Measurements from ENCODE around the gene SFXN2.
"Not testable (repeated sequence)": the region's sequence is repeated elsewhere in the genome, so short reads cannot be mapped to it uniquely, and the experiment has no call there.

GRCh38 chr10:102667411-102667810 is 47.0 kb upstream of the SFXN2 start:
- TF ChIP-seq POLR2AphosphoS5 (IDR thresholded peaks at IDR 0.05; ENCODE audit: low read depth); JUNB (IDR thresholded peaks at IDR 0.05; ENCODE audit: unreplicated experiment); CTCF (conservative IDR thresholded peaks at IDR 0.05; ENCODE audit: low read depth in 2 of 2); EZH2 (IDR thresholded peaks at IDR 0.05; ENCODE audit: low read depth, unreplicated experiment); ETS1 (IDR thresholded peaks at IDR 0.05); CREB1 (CRISPR knock-in tag; IDR thresholded peaks at IDR 0.05; ENCODE audit: low read depth); ZNF114 (CRISPR knock-in tag; IDR thresholded peaks at IDR 0.05); REST (IDR thresholded peaks at IDR 0.05; ENCODE audit: unreplicated experiment); ZNF462 (CRISPR knock-in tag; IDR thresholded peaks at IDR 0.05); EZH2phosphoT487 (IDR thresholded peaks at IDR 0.05; ENCODE audit: unreplicated experiment); NANOG (IDR thresholded peaks at IDR 0.05; ENCODE audit: borderline replicate concordance); ZNF331 (CRISPR knock-in tag; IDR thresholded peaks at IDR 0.05; ENCODE audit: low read depth); STAT1 (IDR thresholded peaks at IDR 0.05; ENCODE audit: unreplicated experiment): not testable (repeated sequence)

All from GM23338 (cell line).